ENCODE measurements around the gene STAC2. TPM values are rescaled to one million over a fixed set of nuclear protein-coding genes. Genes with fewer than 3 reads are reported as not detected.

STAC2 gene, protein sequence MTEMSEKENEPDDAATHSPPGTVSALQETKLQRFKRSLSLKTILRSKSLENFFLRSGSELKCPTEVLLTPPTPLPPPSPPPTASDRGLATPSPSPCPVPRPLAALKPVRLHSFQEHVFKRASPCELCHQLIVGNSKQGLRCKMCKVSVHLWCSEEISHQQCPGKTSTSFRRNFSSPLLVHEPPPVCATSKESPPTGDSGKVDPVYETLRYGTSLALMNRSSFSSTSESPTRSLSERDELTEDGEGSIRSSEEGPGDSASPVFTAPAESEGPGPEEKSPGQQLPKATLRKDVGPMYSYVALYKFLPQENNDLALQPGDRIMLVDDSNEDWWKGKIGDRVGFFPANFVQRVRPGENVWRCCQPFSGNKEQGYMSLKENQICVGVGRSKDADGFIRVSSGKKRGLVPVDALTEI
- under 0.01 TPM in 1 of 2 replicates, not detected in the other for total RNA-seq

DNA sequence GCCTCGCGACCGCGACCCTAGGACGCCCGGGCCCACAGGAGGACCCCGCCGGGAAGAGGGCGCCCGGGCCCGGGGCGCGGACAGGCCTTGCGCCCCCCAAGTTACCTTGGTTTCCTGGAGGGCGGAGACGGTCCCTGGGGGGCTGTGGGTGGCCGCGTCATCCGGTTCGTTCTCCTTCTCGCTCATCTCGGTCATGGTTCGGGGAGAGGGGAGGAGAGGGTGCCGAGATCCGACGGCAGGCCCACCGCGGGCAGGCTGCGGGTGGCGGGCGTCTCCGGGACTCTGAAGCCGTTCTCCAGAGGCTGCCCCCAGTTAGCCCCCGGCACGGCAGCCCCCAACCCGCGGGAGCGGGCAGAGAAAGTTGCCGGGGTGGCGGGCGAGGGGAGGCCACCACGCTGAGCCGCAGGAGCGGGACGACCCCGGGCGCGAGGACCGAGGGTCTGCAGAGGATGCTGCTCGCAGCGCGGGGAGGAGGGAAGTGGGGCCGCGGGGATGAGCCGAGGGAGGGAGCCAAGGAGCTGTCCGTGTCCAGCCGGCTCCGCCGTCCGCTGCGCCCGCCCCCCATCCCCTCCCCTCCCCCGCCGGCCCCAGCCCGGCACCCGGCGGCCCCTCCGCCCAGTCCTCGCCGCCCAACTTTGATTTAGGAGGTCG, at the start of gene STAC2:
TSS of gene STAC2 (minus strand) at position 638 of the 651 bp plus-strand sequence. CDS start at position 195, 443 bp downstream.

DNA sequence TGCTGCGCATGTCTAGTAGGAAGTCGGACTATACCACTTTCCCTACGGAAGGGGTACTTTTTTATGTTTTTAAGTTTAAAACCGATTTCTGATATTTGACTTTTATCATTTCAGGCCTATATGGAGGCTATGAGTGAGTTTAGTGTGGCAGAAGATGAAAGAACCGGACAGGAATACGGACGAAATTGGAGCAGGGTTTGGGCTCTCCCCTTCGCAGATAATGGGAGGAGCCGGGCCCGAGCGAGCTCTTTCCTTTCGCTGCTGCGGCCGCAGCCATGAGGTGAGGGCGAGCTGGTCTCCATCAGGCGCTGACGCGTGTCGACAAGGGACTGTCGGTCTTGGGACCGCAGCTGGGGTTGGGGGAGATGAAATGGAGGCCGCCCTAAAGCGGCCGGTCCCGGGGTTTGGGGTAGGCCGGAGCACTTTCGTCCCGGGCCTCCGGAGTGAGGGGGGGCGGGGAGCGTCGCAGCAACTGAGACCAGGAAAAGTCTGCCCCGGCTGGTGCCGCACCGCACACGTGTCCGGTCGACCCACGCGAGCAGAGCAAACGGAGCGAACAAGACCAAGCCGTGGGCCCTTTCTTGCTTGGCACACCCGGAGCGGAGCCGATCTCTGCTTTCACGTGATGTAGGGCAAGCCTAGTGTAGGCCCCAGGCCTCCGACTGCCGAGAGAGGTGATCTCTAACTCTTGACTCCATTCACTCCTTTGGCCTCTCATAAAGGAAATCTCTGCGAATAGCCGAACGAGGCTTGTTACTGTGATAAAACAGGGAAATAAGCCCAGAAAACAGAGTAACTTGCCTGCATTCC, 25.5 kb downstream of the STAC2 start, which contains the start of gene RPL19:
TSS of gene RPL19 (plus strand) at position 214 of the 810 bp plus-strand sequence. CDS start at position 276, 62 bp downstream.

DNA sequence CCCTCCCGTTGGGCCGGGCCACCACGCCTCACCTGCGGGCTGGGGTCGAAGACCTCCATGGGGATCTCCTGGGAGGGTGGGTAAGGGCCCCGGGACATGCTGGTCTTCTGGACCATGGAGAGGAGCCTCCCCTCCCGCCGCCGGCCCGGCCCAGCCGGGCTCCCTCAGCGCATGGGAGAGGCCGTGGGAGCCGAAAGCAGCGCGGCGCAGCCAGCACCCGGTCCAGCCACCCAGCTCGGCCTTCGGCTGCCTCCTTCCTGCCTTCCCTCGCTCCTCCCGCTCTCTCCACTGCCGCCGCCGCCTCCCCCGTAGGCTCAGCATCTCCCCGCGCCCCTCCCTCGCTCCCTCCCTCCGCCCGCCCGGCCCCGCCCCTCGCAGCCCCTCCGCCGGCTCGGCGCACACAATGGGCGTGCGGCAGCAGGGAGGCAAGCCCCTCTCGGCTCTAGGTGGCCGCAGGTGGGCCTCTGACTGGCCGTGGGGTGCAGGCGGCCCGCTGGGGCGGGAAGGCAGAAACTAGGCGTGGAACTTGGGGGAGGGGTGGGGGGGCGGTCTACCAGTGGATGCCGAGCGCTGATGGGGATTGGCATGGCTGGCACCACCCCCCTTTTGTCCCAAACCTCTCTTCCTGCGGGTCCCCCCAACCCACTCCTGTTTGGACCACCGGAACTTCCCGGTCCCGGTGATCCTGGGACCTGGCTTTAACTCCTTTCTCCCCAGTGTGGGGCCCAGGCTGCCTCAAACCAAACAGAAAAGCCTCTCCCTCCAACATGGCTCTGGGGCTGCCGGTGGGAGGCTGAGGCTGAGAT, 28.2 kb downstream of the STAC2 start, which contains the start of gene CACNB1:
TSS of gene CACNB1 (minus strand) at position 290 of the 806 bp plus-strand sequence. CDS start at position 116, 174 bp downstream.

DNA sequence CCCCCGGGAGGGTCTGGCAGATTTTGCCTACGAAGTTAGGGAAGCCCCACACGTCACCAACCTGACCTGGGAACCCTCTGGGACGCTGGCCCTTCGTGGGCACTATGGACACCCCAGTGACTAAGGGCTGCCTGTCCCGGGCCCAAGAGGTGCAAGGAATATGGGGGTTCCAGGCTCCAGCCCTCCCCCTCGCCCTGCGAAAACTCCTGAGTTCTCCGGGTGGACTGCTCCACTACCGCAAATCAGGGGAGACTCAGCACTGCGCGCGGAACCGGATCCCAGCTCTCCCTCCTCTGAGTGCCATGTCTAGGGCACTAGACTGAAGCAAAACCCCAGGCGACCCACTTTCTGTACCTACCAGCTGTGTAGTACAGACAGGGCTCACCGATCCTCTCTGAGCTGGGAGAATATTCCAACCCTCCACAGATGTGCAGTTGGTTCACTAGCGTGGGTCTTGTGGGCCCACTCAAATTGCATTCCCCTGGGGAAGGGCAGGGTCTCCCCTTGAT, 59.9 kb downstream of the STAC2 start, which contains the start of gene ARL5C:
TSS of gene ARL5C (minus strand) at position 321 of the 509 bp plus-strand sequence. CDS start 401 bp downstream, outside the sequence.

Other genes with a start within 250 kb of the STAC2 start
- gene PLXDC1, start 74.3 kb downstream of the STAC2 start, total RNA-seq, result 0.14 TPM in 1 of 2 replicates, not detected in the other
- gene ARL5C, start 59.8 kb downstream of the STAC2 start, total RNA-seq, result not detected in 2 replicates
- 4.8 and 12.7 TPM in 2 replicates for gene CACNB1, start 28.3 kb downstream of the STAC2 start, total RNA-seq
- 1,336 and 1,806 TPM in 2 replicates for gene RPL19, start 25.7 kb downstream of the STAC2 start, total RNA-seq
- 14.2 and 15.4 TPM in 2 replicates for gene FBXL20, start 175.7 kb upstream of the STAC2 start, total RNA-seq
- gene MED1, start 225.3 kb upstream of the STAC2 start, total RNA-seq, result 19.3 and 26.7 TPM in 2 replicates
- 22.0 and 33.1 TPM in 2 replicates for gene CDK12, start 235.5 kb upstream of the STAC2 start, total RNA-seq